Fibroblast of villous mesenchyme (primary cell): Measurements from ENCODE around the gene SLC25A45. TPM values are rescaled to one million over a fixed set of nuclear protein-coding genes. Genes with fewer than 3 reads are reported as not detected.

Source experiments
- DNase-seq: peaks from one replicate; pipeline ENCODE4 v3.0.0-alpha.2; 2010; ENCODE audit warnings: low read depth
- H3K4me3 ChIP-seq: 2 replicates; pipeline ENCODE4 v1.5.1; 2011; ENCODE audit warnings: low read depth, mild to moderate bottlenecking, low read length
- CTCF ChIP-seq: IDR thresholded peaks from 2 replicates; pipeline ENCODE4 v1.5.1; 2012; ENCODE audit warnings: low read depth, mild to moderate bottlenecking, low read length; ENCODE audit not compliant: insufficient read depth
- total RNA-seq: library from RNA; depleted of rRNA; stranded (reverse); fragments of >200 nt; gene quantifications from 2 replicates; pipeline ENCODE4 v1.2.3, GENCODE V29; 2012

SLC25A45 gene
- total RNA-seq, 1 donor = 1.7 TPM

GRCh38 chr11:65390099-65390941, 7.9 kb upstream of the SLC25A45 start:
- TF ChIP-seq CTCF = no peak
- H3K4me3 ChIP-seq = peak overlapping the region; percentile 1
- no peak for DNase-seq

- DNase-seq = no peak
- H3K4me3 ChIP-seq = no peak overlapping the region
- TF ChIP-seq CTCF = no peak
Observed at GRCh38 chr11:65389294-65389980, 7.0 kb upstream of the SLC25A45 start.

- DNase-seq = no peak
- TF ChIP-seq CTCF = no peak
Observed at GRCh38 chr11:65388731-65389130, 6.3 kb upstream of the SLC25A45 start.

GRCh38 chr11:65386307-65387140, 4.1 kb upstream of the SLC25A45 start, which contains the start of gene FRMD8:
TSS of gene FRMD8 (plus strand) at chr11:65386637. CDS start at chr11:65387037, 400 bp downstream.
- peak; percentile 84 for DNase-seq
- H3K4me3 ChIP-seq = peak within 1 kb of the TSS; percentile 93
- TF ChIP-seq CTCF = no peak

More at GRCh38 chr11:65388731-65389130, 6.3 kb upstream of the SLC25A45 start:
- peak overlapping the region; percentile 13 for H3K4me3 ChIP-seq

- H3K4me3 ChIP-seq = no peak overlapping the region
- DNase-seq = peak; percentile 58
Observed at GRCh38 chr11:65384301-65384889, 1.9 kb upstream of the SLC25A45 start.

More at GRCh38 chr11:65384301-65384889, 1.9 kb upstream of the SLC25A45 start:
- no peak for TF ChIP-seq CTCF
